Right cardiac atrium (tissue), 5 donors: ENCODE data around the gene ALG1L2. TPM values are rescaled to one million over a fixed set of nuclear protein-coding genes. Genes with fewer than 3 reads are reported as not detected.
"Not testable (repeated sequence)": the region's sequence is repeated elsewhere in the genome, so short reads cannot be mapped to it uniquely, and the experiment has no call there.

Experiments
- ATAC-seq, 2 donors: fragments of 200-7000 bp; cut with Tn5 transposase; one replicate each; pipeline versions ENCODE4 v1.8.0 to v1.9.1; 2020; ENCODE audit warnings: moderate library complexity in 2 of 2, mild to moderate bottlenecking in 1 of 2
- DNase-seq, 3 donors: peaks; one replicate each; pipeline ENCODE4 v3.0.0-alpha.2; 2020
- H3K27ac ChIP-seq: one replicate; pipeline ENCODE4 v1.5.1; 2013; ENCODE audit warnings: mild to moderate bottlenecking, low read length, control low read depth, moderate library complexity
- H3K27me3 ChIP-seq: one replicate; pipeline ENCODE4 v1.6.1; 2013; ENCODE audit not compliant: control insufficient read depth, insufficient read depth
- H3K4me1 ChIP-seq: one replicate; pipeline ENCODE4 v1.6.1; 2013; ENCODE audit warnings: low read length; ENCODE audit not compliant: control insufficient read depth, insufficient read depth
- H3K4me3 ChIP-seq: one replicate; pipeline ENCODE4 v1.5.1; 2013; ENCODE audit warnings: low read length, control low read depth
- H3K9me3 ChIP-seq: one replicate; pipeline ENCODE4 v1.6.1; 2013; ENCODE audit warnings: low read length; ENCODE audit not compliant: control insufficient read depth
- WGBS: extraction: QIAGEN DNeasy Blood & Tissue Kit; methylation state at CpG from one replicate; pipeline ENCODE4 v1.1.7; 2013; 5-methylcytosine and 5-hydroxymethylcytosine counted together
- intact Hi-C, 4 donors: fragments of 100-400 bp; cut with DNase I; formaldehyde crosslinking; loops; one replicate each; pipeline versions ENCODE4 v1.11.0 to v1.14.0; 2022 to 2023
- polyA plus RNA-seq: library from polyadenylated mRNA; stranded (reverse); fragments of 200-250 nt; gene quantifications from one replicate; pipeline ENCODE4 v1.2.3, GENCODE V29; 2013
- total RNA-seq, 4 donors: library from RNA; stranded (reverse); fragmentation: NEBNext Ultra II Directional; extraction: Animal tissue kit (Norgen Biotek cat#: 25700); gene quantifications; one replicate each; pipeline ENCODE4 v1.2.1, GENCODE V29; 2021
- donor health status: healthy with polysubstance abuse.
- donor health status: DM: no; HTN: yes; CAD: no.
- donor health status: DM: no; HTN: no; CAD: no.
- donor health status: DM: no; HTN: yes; CAD: no; lungs with severe emphysema.
- donor health status: DM: yes; HTN: yes; CAD: no.

Gene ALG1L2
- total and polyA plus RNA-seq, 5 donors: 0.53 to 0.89 TPM; not detected in 3

DNA sequence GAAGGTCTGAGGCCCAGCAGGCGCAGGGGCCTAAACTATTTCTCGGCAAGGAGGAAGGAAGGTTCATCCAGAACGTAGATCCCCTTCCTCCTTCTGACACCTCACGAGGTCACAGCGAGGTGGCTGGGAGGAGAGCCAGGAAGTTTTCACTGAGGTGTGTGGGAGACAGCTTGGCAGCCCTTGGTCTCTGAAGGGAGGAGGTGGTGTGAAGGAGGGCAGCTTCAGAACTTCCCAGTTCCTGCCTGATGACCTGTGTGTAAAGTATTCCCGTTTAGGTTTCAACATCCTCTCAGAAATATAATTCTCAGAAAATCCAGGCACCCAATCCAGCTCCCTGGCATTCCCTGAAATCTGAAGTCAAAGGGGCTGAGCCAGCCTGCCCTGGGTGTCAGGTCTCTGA is 22.9 kb upstream of the ALG1L2 start:
- 15% methylated on average over 6 of the region's 6 CpGs for WGBS
- ATAC-seq, H3K27ac ChIP-seq, H3K27me3 ChIP-seq, H3K4me3 ChIP-seq, H3K4me1 ChIP-seq, H3K9me3 ChIP-seq, intact Hi-C loops: not testable (repeated sequence)
- DNase-seq: peak in 1 of 3 donors; percentile 71

DNA sequence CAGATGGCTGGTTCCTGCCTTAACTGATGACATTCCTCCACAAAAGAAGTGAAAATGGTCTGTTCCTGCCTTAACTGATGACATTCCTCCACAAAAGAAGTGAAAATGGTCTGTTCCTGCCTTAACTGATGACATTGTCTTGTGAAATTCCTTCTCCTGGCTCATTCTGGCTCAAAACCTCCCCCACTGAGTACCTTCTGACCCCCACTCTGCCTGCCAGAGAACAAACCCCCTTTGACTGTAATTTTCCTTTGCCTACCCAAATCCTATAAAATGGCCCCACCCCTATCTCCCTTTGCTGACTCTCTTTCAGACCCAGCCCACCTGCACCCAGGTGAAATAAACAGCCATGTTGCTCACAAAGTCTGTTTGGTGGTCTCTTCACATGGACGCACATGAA is 22.5 kb upstream of the ALG1L2 start:
- H3K4me1 ChIP-seq, H3K27ac ChIP-seq, H3K27me3 ChIP-seq, H3K4me3 ChIP-seq, DNase-seq, intact Hi-C loops, H3K9me3 ChIP-seq, ATAC-seq: not testable (repeated sequence)
- 96% methylated on average over 1 of the region's 1 CpG for WGBS

DNA sequence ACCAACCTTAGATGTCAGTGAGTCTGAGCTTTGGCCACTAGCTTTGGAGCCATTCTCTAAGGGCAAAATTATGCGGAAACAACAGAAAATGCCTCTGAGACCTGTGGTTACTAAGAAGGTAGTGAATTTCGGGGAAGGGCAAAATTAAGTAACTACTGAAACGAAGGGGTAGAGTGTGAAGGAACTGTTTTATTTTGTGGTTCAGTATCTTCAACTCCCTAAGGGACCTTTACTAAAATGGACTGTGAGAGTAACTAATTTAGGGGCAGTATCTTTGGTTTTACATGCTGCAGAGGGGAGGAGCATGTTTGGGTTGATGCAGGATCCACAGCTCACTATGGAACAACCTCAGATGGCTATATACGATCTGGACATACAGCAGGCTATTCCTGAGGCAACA is 8.0 kb upstream of the ALG1L2 start:
- Histone ChIP-seq H3K27ac (no peak overlapping the region), H3K4me3 (no peak overlapping the region), H3K27me3 (no peaks in the 10 kb centered on the region), H3K9me3 (no peaks in the 10 kb centered on the region), H3K4me1 (no peaks in the 10 kb centered on the region)
- 88% methylated on average over 4 of the region's 4 CpGs for WGBS
- intact Hi-C loops: no loop called here
- no peak for ATAC-seq
- DNase-seq: no peak

DNA sequence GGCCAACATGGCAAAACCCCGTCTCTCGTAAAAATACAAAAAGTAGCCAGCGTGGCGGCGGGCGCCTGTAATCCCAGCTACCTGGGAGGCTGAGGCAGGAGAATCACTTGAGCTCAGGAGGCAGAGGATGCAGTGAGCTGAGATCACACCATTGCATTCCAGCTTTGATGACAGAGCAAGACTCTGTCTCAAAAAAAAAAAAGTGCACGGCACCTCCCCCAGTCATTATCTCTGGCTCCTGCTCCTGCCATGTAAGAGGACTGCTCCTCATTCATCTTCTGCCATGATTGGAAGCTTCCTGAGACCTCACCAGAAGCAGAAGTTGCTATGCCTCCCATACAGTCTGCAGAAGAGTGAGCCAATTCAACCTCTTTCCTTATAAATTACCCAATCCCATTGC is 4.0 kb upstream of the ALG1L2 start:
- Histone ChIP-seq H3K4me1 (peaks cover 5% of the 10 kb centered on the region), H3K27ac (no peak overlapping the region), H3K9me3 (no peaks in the 10 kb centered on the region), H3K4me3 (no peak overlapping the region), H3K27me3 (no peaks in the 10 kb centered on the region)
- DNase-seq (no peak), ATAC-seq (no peak)
- WGBS: 93% methylated on average over 7 of the region's 7 CpGs
- intact Hi-C loops: no loop called here

DNA sequence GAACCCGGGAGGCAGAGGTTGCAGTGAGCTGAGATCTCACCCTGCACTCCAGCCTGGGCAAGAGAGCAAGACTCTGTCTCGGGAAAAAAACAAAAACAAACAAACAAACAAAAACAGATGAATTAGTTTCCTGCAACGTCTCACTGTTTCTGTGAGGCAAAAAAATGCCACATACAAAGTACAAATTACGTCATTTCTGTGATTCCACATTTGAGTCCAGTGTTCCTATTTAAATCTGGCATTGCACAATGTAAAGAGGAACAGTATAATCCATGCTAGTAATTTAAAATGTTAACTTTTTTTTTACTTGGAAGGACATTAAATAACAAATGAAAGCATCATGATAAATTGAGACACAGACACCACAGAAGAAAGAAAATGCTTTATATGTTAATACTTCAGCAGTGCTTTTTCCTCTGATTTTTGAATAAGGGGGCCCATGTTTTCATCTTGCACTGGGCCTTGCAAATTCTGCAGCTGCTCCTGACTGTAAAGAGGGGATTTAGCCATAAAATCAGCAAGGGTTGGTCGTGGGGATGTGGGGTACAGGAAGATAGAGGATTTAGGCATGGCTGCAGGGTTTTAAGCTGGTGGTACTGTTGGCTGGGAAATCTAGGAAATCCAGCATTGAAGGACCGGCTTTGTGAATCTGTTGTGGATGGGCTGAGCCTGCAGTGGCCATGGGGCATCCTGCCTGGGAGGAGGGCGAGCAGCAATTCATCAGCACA is 1.9 kb downstream of the ALG1L2 start:
- H3K4me1 ChIP-seq, H3K9me3 ChIP-seq, DNase-seq, H3K27ac ChIP-seq, ATAC-seq, intact Hi-C loops, H3K4me3 ChIP-seq, H3K27me3 ChIP-seq: not testable (repeated sequence)
- WGBS: 80% methylated on average over 7 of the region's 7 CpGs

DNA sequence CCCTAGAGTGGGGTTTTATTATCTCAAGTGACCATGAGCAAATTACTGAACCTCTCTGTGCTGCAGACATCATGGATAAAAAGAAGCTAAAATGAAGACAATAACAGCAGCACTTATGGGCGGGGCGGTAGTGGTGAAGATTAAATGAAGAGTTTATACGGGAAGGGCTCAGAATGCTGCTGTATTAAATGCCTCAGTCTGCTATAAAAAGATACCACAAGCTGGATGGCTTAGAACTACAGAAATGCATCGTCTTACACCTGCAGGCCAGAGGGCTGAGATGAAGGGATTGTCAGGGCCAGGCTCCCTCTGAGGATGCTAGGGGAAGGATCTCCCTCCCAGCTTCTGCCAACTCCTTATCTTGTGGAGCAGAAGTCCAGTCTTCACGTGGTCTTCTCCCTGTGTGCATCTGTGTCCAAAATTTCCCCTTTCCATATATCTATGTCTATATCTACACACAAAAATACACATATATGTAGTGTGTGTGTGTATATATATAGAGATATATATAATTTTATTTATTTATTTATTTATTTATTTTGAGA is 2.9 kb downstream of the ALG1L2 start:
- Histone ChIP-seq H3K27me3 (no peaks in the 10 kb centered on the region), H3K9me3 (no peaks in the 10 kb centered on the region), H3K4me1 (peaks cover 5% of the 10 kb centered on the region), H3K27ac (no peak overlapping the region), H3K4me3 (no peak overlapping the region)
- DNase-seq (no peak), ATAC-seq (no peak)
- intact Hi-C loops: no loop called here
- 47% methylated on average over 5 of the region's 5 CpGs for WGBS

DNA sequence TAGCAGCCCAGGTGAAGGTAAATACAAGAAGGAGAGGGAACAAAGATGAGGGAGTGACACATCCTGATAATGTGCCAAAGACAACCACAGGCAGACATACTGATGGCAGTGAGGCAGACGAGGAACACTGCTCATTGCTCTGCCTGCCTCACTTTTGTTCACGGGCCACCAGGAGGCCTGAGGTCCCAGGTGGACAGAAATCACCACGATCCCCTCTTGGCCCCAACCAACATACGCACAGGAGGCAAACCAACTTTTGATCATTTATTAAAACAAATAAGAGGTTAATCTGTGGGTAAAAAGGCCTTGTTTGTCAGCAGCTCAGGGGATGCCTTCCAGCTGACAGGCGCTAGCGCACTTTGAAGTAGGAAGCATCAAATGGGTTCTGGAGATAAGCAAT is 4.2 kb downstream of the ALG1L2 start:
- intact Hi-C loops: no loop called here
- 49% methylated on average over 6 of the region's 6 CpGs for WGBS

DNA sequence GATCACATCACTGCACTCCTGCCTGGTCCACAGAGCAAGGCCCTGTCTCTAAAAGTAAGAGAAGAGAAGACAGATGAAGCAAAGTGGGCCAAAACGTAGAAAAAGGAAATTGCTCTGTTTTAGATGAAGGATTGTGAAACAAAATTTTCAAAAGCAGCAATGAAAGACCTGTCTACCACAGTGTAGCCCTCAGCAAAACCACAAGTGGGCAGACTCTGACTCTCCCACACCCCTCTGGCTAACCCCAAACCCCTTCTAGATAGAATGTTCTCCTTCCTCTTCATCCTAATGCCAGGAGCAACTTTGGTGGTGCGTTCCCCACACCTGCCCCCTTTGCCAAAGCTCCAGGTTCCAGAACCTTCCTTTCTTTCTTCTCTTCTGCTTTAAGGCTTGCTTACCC is 5.0 kb downstream of the ALG1L2 start:
- H3K9me3 ChIP-seq, H3K4me1 ChIP-seq, H3K4me3 ChIP-seq, H3K27ac ChIP-seq, intact Hi-C loops, H3K27me3 ChIP-seq, ATAC-seq, DNase-seq: not testable (repeated sequence)
- WGBS: 66% methylated on average over 2 of the region's 2 CpGs

More for the DNA sequence above, 4.2 kb downstream of the ALG1L2 start:
- no peak overlapping the region for H3K4me3 ChIP-seq
- peaks cover 5% of the 10 kb centered on the region for H3K4me1 ChIP-seq
- H3K27ac ChIP-seq: no peak overlapping the region
- H3K9me3 ChIP-seq: no peaks in the 10 kb centered on the region
- DNase-seq (no peak), ATAC-seq (no peak)
- no peaks in the 10 kb centered on the region for H3K27me3 ChIP-seq

DNA sequence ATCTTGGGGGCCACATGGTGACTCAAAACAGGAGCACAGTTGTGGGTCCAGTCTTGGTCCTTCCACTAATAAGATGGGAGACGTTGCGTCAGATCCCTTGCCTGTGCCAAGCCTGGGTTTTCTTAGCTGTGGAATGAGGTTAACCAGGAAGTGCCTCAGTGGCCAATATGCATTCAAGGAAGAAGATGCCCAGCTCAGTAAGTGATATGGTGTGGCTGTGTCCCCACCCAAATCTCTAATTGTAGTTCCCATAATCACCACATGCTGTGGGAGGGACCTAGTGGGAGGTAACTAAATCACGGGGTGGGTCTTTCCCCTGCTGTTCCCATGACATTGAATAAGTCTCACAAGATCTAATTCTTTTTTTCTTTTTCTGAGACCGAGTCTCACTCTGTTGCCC is 6.4 kb downstream of the ALG1L2 start:
- H3K27me3 ChIP-seq: no peaks in the 10 kb centered on the region
- no peak for ATAC-seq
- no peak overlapping the region for H3K27ac ChIP-seq
- no peaks in the 10 kb centered on the region for H3K4me1 ChIP-seq
- no peak overlapping the region for H3K4me3 ChIP-seq
- intact Hi-C loops: no loop called here
- no peak for DNase-seq
- no peaks in the 10 kb centered on the region for H3K9me3 ChIP-seq
- WGBS: 67% methylated on average over 4 of the region's 4 CpGs

DNA sequence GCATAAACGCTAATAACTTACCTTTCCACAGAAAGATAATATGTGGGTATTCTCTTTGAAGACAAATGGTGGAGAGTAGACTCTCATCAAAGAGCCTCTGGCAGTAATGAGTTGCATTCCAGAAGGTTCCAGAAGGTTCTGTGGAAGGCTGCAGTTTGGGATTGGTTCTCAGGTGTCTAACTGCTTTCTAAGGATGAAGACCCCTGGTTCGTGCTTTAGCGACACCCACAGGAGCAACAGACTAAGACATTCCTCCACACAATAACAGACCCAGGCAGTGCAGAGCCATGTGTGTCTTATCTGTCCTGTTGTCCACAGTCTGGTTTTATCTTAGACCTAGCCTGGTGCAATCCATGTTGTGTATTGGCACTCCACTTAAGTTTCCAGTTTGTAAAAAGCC is 9.1 kb downstream of the ALG1L2 start:
- not testable (repeated sequence) for H3K4me1 ChIP-seq, DNase-seq, H3K27ac ChIP-seq, H3K4me3 ChIP-seq, ATAC-seq, H3K27me3 ChIP-seq, H3K9me3 ChIP-seq
- 59% methylated on average over 3 of the region's 3 CpGs for WGBS
- intact Hi-C loops: loop anchor here in 2 of 4 donors (5.0 to 10.0 kb wide), 2 partner anchors 143 to 146 kb away; no protein-coding TSS in a partner anchor

DNA sequence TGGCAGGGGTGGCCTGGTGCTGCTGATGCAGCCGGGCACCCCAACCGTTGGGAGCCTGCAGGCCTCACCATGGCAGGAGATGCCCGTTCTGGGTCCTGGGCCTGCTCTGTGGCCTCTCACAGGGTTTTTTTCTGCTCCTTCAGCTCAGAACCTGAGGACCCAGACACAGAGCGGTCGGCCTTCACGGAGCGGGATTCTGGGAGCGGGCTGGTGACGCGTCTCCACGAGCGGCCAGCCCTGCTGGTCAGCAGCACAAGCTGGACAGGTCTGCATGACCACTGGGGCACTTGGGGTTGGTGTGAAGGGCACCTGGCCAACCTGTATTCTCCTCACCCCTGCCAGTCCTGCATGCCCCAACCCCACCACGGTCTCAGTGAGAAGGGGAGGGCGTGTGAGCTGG is 10.3 kb downstream of the ALG1L2 start:
- no peaks in the 10 kb centered on the region for H3K27me3 ChIP-seq
- no peak overlapping the region for H3K4me3 ChIP-seq
- 98% methylated on average over 14 of the region's 14 CpGs for WGBS
- ATAC-seq (no peak), DNase-seq (no peak)
- H3K27ac ChIP-seq: no peak overlapping the region
- intact Hi-C loops: loop anchor here in 2 of 4 donors (5.0 to 10.0 kb wide), 2 partner anchors 145 to 147 kb away; no protein-coding TSS in a partner anchor
- no peaks in the 10 kb centered on the region for H3K9me3 ChIP-seq
- no peaks in the 10 kb centered on the region for H3K4me1 ChIP-seq
